H9 (cell line): Measurements from ENCODE around the gene AFAP1. TPM values are rescaled to one million over a fixed set of nuclear protein-coding genes. Genes with fewer than 3 reads are reported as not detected.

Experiments
- DNase-seq: peaks from one replicate; pipeline ENCODE4 v3.0.0-alpha.2; 2017
- H2AFZ ChIP-seq: one replicate; pipeline ENCODE4 v1.6.1; 2013; ENCODE audit warnings: mild to moderate bottlenecking, low read length, control low read depth, moderate library complexity
- H2AK5ac ChIP-seq: 2 replicates; pipeline ENCODE4 v1.6.1; 2013; ENCODE audit warnings: low read length, control low read depth, mixed read lengths; ENCODE audit not compliant: insufficient read length
- H2BK120ac ChIP-seq: one replicate; pipeline ENCODE4 v1.6.1; 2013; ENCODE audit warnings: low read depth, mild to moderate bottlenecking, low read length, control low read depth, inconsistent platforms; ENCODE audit not compliant: poor library complexity, severe bottlenecking
- H2BK12ac ChIP-seq: 2 replicates; pipeline ENCODE4 v1.6.1; 2013; ENCODE audit warnings: low read length, control low read depth, mixed read lengths, low read depth; ENCODE audit not compliant: insufficient read length
- H2BK15ac ChIP-seq: 2 replicates; pipeline ENCODE4 v1.6.1; 2013; ENCODE audit warnings: low read depth, low read length, control low read depth
- H2BK20ac ChIP-seq: one replicate; pipeline ENCODE4 v1.6.1; 2013; ENCODE audit warnings: low read depth, mild to moderate bottlenecking, low read length, control low read depth, inconsistent platforms; ENCODE audit not compliant: poor library complexity, severe bottlenecking
- H2BK5ac ChIP-seq: 2 replicates; pipeline ENCODE4 v1.6.1; 2013; ENCODE audit warnings: low read length, control low read depth, mixed read lengths; ENCODE audit not compliant: insufficient read length
- H3K14ac ChIP-seq: 2 replicates; pipeline ENCODE4 v1.6.1; 2013; ENCODE audit warnings: low read length, control low read depth; ENCODE audit not compliant: insufficient read depth
- H3K18ac ChIP-seq: 2 replicates; pipeline ENCODE4 v1.6.1; 2013; ENCODE audit warnings: low read depth, mild to moderate bottlenecking, mixed read lengths, low read length, control low read depth; ENCODE audit not compliant: insufficient read length
- H3K23ac ChIP-seq: 2 replicates; pipeline ENCODE4 v1.6.1; 2013; ENCODE audit warnings: low read length, control low read depth, mixed read lengths, low read depth; ENCODE audit not compliant: insufficient read length
- H3K23me2 ChIP-seq: 2 replicates; pipeline ENCODE4 v1.6.1; 2013; ENCODE audit warnings: low read depth, mild to moderate bottlenecking, mixed read lengths, low read length, control low read depth; ENCODE audit not compliant: insufficient read length, poor library complexity, severe bottlenecking
- H3K27ac ChIP-seq: 2 replicates; pipeline ENCODE4 v1.5.1; 2013; ENCODE audit warnings: low read length, control low read depth, mixed read lengths, low read depth; ENCODE audit not compliant: insufficient read length
- H3K27me3 ChIP-seq: 2 replicates; pipeline ENCODE4 v1.6.1; 2013; ENCODE audit warnings: low read length, control low read depth, inconsistent platforms; ENCODE audit not compliant: insufficient read depth
- H3K4ac ChIP-seq: 2 replicates; pipeline ENCODE4 v1.6.1; 2013; ENCODE audit warnings: low read depth, mild to moderate bottlenecking, control low read depth, inconsistent platforms, low read length, moderate library complexity
- H3K4me1 ChIP-seq: 2 replicates; pipeline ENCODE4 v1.6.1; 2013; ENCODE audit warnings: low read length, control low read depth, inconsistent platforms; ENCODE audit not compliant: insufficient read depth
- H3K4me2 ChIP-seq: 2 replicates; pipeline ENCODE4 v1.6.1; 2013; ENCODE audit warnings: low read length, control low read depth, mixed read lengths; ENCODE audit not compliant: insufficient read length, insufficient read depth
- H3K56ac ChIP-seq: 2 replicates; pipeline ENCODE4 v1.6.1; 2013; ENCODE audit warnings: low read depth, mild to moderate bottlenecking, mixed read lengths, low read length, control low read depth; ENCODE audit not compliant: insufficient read length
- H3K79me1 ChIP-seq: 2 replicates; pipeline ENCODE4 v1.6.1; 2013; ENCODE audit warnings: low read depth, mild to moderate bottlenecking, moderate library complexity, low read length, control low read depth, inconsistent platforms; ENCODE audit not compliant: insufficient read depth, poor library complexity, severe bottlenecking
- H3K79me2 ChIP-seq: 2 replicates; pipeline ENCODE4 v1.6.1; 2013; ENCODE audit warnings: low read length, control low read depth, inconsistent platforms; ENCODE audit not compliant: insufficient read depth
- H3K9ac ChIP-seq: 2 replicates; pipeline ENCODE4 v1.6.1; 2013; ENCODE audit warnings: low read length, control low read depth, mixed read lengths; ENCODE audit not compliant: insufficient read length; ENCODE audit errors: extremely low read depth
- H3K9me3 ChIP-seq: one replicate; pipeline ENCODE4 v1.6.1; 2013; ENCODE audit warnings: low read depth, low read length, inconsistent platforms; ENCODE audit not compliant: control insufficient read depth
- H3T11ph ChIP-seq: one replicate; pipeline ENCODE4 v1.6.1; 2013; ENCODE audit warnings: mild to moderate bottlenecking, low read length, control low read depth, inconsistent platforms
- H4K20me1 ChIP-seq: one replicate; pipeline ENCODE4 v1.6.1; 2013; ENCODE audit not compliant: control insufficient read depth, insufficient read length, insufficient read depth
- H4K5ac ChIP-seq: 2 replicates; pipeline ENCODE4 v1.6.1; 2013; ENCODE audit warnings: low read depth, mild to moderate bottlenecking, mixed read lengths, low read length, control low read depth; ENCODE audit not compliant: insufficient read length
- H4K8ac ChIP-seq: replicated peaks from 2 replicates; pipeline ENCODE4 v1.6.1; 2013; ENCODE audit warnings: low read length, control low read depth, mixed read lengths, low read depth; ENCODE audit not compliant: insufficient read length
- H4K91ac ChIP-seq: 2 replicates; pipeline ENCODE4 v1.6.1; 2013; ENCODE audit warnings: low read depth, mild to moderate bottlenecking, moderate library complexity, mixed read lengths, low read length, control low read depth; ENCODE audit not compliant: insufficient read length
- H3K27ac Mint-ChIP-seq, 3 experiments: 2 replicates in 2 of 3; 3 replicates in 1 of 3; pipeline ENCODE4 v1.8.0; 2020 to 2021; ENCODE audit warnings: mixed read lengths in 3 of 3, mild to moderate bottlenecking in 1 of 3, moderate library complexity in 1 of 3
- H3K27me3 Mint-ChIP-seq: 2 replicates; pipeline ENCODE4 v1.8.0; 2021; ENCODE audit warnings: low read depth, mild to moderate bottlenecking, moderate library complexity, mixed read lengths
- H3K36me3 Mint-ChIP-seq, 3 experiments: 2 replicates in 2 of 3; 3 replicates in 1 of 3; pipeline ENCODE4 v1.8.0; 2020 to 2021; ENCODE audit warnings: low read depth in 3 of 3, mixed read lengths in 3 of 3; ENCODE audit not compliant: insufficient read depth in 1 of 3
- H3K4me1 Mint-ChIP-seq, 2 experiments: 2 replicates each; pipeline ENCODE4 v1.8.0; 2020; ENCODE audit warnings: mixed read lengths in 2 of 2
- H3K4me3 Mint-ChIP-seq, 2 experiments: 2 replicates in 1 of 2; 3 replicates in 1 of 2; pipeline ENCODE4 v1.8.0; 2020 to 2021; ENCODE audit warnings: mild to moderate bottlenecking in 2 of 2, mixed read lengths in 2 of 2, moderate library complexity in 1 of 2
- H3K9me3 Mint-ChIP-seq, 2 experiments: 2 replicates in 1 of 2; 3 replicates in 1 of 2; pipeline ENCODE4 v1.8.0; 2020; ENCODE audit warnings: mild to moderate bottlenecking in 2 of 2, mixed read lengths in 2 of 2, moderate library complexity in 1 of 2
- WGBS: extraction: QIAGEN DNeasy Blood & Tissue Kit; methylation state at CpG from one replicate; pipeline ENCODE4 v1.1.7; 2013; ENCODE audit warnings: missing lambda C conversion rate, low lambda C conversion rate, mixed read lengths; ENCODE audit not compliant: insufficient read length; ENCODE audit errors: extremely low coverage; 5-methylcytosine and 5-hydroxymethylcytosine counted together
- total RNA-seq: library from RNA; stranded (reverse); gene quantifications from 2 replicates; pipeline ENCODE4 v1.2.1, GENCODE V29; 2021
- TF ChIP-seq, protein P1 (sequence below): fragments of 200-600 bp; sonication (generic); conservative IDR thresholded peaks from 3 replicates; pipeline ENCODE4 v1.8.0; 2021; ENCODE audit warnings: antibody characterized with exemption, mild to moderate bottlenecking

Gene AFAP1
- total RNA-seq, 1 experiment from 2014 or later, result 6.5 TPM

DNA sequence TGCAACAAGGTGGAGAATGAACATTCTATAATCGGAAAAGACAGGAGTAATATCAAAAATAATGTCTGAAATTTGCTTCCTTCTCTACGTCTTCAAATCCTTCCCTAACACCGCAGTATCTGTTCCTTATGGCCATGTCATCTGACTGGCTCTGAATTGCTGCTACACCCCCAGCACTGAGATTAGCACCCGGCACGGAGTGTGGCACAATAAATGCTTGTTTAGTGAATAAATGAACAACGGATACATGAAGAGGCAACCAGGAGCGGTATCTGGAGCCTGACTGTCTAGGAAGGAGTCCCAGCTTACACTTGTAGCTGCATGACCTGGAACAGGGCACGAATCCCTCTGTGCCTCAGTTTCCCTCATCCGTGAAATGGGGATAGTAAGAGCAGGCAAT is 164.3 kb downstream of the AFAP1 start:
- H3K36me3 Mint-ChIP-seq, result peaks cover 6 to 38% (median 30%) of the 10 kb centered on the region in 3 experiments
- no peak for DNase-seq
- Histone ChIP-seq H3K27ac (no peak overlapping the region), H3K56ac (no peak overlapping the region), H3K79me1 (no peaks in the 10 kb centered on the region), H3K27me3 (no peaks in the 10 kb centered on the region), H2BK120ac (no peak overlapping the region), H3K18ac (no peak overlapping the region), H2BK5ac (no peak overlapping the region), H3K23me2 (no peaks in the 10 kb centered on the region), H4K20me1 (no peaks in the 10 kb centered on the region), H2AFZ (no peak overlapping the region), H4K8ac (no peak overlapping the region), H3T11ph (no peak overlapping the region), H3K23ac (no peak overlapping the region), H4K5ac (no peak overlapping the region), H4K91ac (no peak overlapping the region), H2BK12ac (no peak overlapping the region), H3K9me3 (no peaks in the 10 kb centered on the region), H3K79me2 (no peaks in the 10 kb centered on the region), H3K4me2 (no peak overlapping the region), H2AK5ac (no peak overlapping the region), H3K14ac (no peak overlapping the region), H3K9ac (no peak overlapping the region), H3K4me1 (no peaks in the 10 kb centered on the region), H2BK15ac (no peak overlapping the region), H3K4ac (no peak overlapping the region), H2BK20ac (no peak overlapping the region)
- no peaks in the 10 kb centered on the region for H3K9me3 Mint-ChIP-seq
- TF ChIP-seq, protein P1, sequence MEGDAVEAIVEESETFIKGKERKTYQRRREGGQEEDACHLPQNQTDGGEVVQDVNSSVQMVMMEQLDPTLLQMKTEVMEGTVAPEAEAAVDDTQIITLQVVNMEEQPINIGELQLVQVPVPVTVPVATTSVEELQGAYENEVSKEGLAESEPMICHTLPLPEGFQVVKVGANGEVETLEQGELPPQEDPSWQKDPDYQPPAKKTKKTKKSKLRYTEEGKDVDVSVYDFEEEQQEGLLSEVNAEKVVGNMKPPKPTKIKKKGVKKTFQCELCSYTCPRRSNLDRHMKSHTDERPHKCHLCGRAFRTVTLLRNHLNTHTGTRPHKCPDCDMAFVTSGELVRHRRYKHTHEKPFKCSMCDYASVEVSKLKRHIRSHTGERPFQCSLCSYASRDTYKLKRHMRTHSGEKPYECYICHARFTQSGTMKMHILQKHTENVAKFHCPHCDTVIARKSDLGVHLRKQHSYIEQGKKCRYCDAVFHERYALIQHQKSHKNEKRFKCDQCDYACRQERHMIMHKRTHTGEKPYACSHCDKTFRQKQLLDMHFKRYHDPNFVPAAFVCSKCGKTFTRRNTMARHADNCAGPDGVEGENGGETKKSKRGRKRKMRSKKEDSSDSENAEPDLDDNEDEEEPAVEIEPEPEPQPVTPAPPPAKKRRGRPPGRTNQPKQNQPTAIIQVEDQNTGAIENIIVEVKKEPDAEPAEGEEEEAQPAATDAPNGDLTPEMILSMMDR, result no peak
- H3K27ac Mint-ChIP-seq, result peak overlapping the region in 2 of 3 experiments; percentile 17 to 40; a peak in 2 of 7 replicates
- peaks cover 20 to 29% of the 10 kb centered on the region in 2 experiments for H3K4me1 Mint-ChIP-seq
- no peaks in the 10 kb centered on the region for H3K27me3 Mint-ChIP-seq
- no CpG with 5 or more reads among the region's 9 CpGs for WGBS
- H3K4me3 Mint-ChIP-seq, result no peak overlapping the region
